ENCODE results near the gene C5.
"Not testable (repeated sequence)": the region's sequence is repeated elsewhere in the genome, so short reads cannot be mapped to it uniquely, and the experiment has no call there.

The C5 gene

GRCh38 chr9:121050128-121050988 lies at the start of gene C5:
C5 (minus strand) TSS chr9:121050275; CDS start chr9:121050246, 29 bp downstream.
- Histone ChIP-seq H3K4me2 (ENCODE audit: low read length) (no peak within 1 kb of the TSS), H3K36me3 (ENCODE audit: control insufficient read depth, insufficient read depth, low read length) (no peaks in the 10 kb centered on the region), H2AFZ (no peak within 1 kb of the TSS), H3K9ac (no peak within 1 kb of the TSS), H3K9me3 (ENCODE audit: control insufficient read depth, low read length) (no peaks in the 10 kb centered on the region), H3K27me3 (ENCODE audit: control insufficient read depth, insufficient read depth, low read length) (no peaks in the 10 kb centered on the region), H3K4me1 (no peaks in the 10 kb centered on the region), H3K4me3 (ENCODE audit: low read depth, low read length) (no peak within 1 kb of the TSS), H3K27ac (no peak within 1 kb of the TSS), H3K79me2 (no peaks in the 10 kb centered on the region)
- TF ChIP-seq CTCF (IDR thresholded peaks at IDR 0.05): no peak

DNA sequence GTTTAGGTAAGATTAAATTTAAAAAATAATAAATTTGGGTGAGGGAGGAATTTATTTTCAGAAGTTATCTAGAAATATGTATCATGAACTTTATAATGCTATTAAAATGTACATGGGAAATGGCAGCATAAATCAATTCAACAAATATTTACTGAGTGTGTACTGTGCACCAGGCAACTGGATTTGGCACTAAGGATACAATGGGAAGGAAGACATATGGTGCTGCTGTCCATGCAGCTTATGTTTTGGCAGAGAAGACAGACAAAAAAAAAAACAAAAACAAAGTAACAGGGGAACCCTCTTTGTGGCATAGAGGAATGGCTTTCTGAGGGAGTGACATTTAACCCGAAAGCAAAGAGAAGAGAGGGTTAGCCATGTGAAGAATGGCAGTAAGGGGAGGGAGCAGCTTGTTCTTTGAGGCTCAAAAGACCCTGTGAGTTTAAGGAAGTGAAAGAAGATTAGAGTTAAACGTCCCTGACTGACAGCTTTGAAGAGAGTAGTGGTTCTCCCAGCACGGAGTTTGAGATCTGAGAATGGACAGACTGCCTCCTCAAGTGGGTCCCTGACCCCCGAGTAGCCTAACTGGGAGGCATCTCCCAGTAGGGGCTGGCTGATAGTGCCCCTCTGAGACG lies 48.6 kb upstream of the C5 start:
- Histone ChIP-seq H3K4me1 (no peaks in the 10 kb centered on the region), H3K27ac (no peak overlapping the region), H3K4me3 (ENCODE audit: low read depth, low read length) (no peak overlapping the region), H3K4me2 (ENCODE audit: low read length) (no peak overlapping the region), H3K27me3 (ENCODE audit: control insufficient read depth, insufficient read depth, low read length) (no peaks in the 10 kb centered on the region), H2AFZ (no peak overlapping the region), H3K36me3 (ENCODE audit: control insufficient read depth, insufficient read depth, low read length) (no peaks in the 10 kb centered on the region), H3K79me2 (no peaks in the 10 kb centered on the region), H3K9me3 (ENCODE audit: control insufficient read depth, low read length) (no peaks in the 10 kb centered on the region), H3K9ac (no peak overlapping the region)
- no peak for TF ChIP-seq CTCF (IDR thresholded peaks at IDR 0.05)

- Histone ChIP-seq H3K9me3 (ENCODE audit: control insufficient read depth, low read length) (no peaks in the 10 kb centered on the region), H3K79me2 (no peaks in the 10 kb centered on the region), H3K9ac (no peak overlapping the region), H3K36me3 (ENCODE audit: control insufficient read depth, insufficient read depth, low read length) (no peaks in the 10 kb centered on the region), H3K4me3 (ENCODE audit: low read depth, low read length) (no peak overlapping the region), H3K27me3 (ENCODE audit: control insufficient read depth, insufficient read depth, low read length) (no peaks in the 10 kb centered on the region), H3K27ac (no peak overlapping the region), H3K4me2 (ENCODE audit: low read length) (no peak overlapping the region), H2AFZ (no peak overlapping the region), H3K4me1 (no peaks in the 10 kb centered on the region)
- TF ChIP-seq CTCF (IDR thresholded peaks at IDR 0.05): no peak
Observed at GRCh38 chr9:121095057-121095456, 45.0 kb upstream of the C5 start.

DNA sequence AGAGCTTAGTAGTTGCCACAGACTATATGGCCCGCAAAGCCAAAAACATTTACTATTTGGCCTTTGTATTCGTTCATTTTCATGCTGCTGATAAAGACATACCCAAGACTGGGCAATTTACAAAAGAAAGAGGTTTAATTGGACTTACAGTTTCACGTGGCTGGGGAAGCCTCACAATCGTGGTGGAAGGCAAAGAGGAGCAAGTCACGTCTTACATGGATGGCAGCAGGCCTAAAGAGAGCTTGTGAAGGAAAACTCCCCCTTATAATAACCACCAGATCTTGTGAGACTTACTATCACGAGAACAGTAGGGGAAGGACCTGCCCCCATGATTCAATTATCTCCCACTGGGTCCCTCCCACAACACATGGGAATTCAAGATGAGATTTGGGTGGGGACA lies 40.7 kb upstream of the C5 start:
- not testable (repeated sequence) for H3K9me3 ChIP-seq (ENCODE audit: control insufficient read depth, low read length); H3K27me3 ChIP-seq (ENCODE audit: control insufficient read depth, insufficient read depth, low read length); H3K4me3 ChIP-seq (ENCODE audit: low read depth, low read length); H3K27ac ChIP-seq; H3K4me2 ChIP-seq (ENCODE audit: low read length); H2AFZ ChIP-seq; H3K79me2 ChIP-seq; H3K36me3 ChIP-seq (ENCODE audit: control insufficient read depth, insufficient read depth, low read length); H3K9ac ChIP-seq; H3K4me1 ChIP-seq

DNA sequence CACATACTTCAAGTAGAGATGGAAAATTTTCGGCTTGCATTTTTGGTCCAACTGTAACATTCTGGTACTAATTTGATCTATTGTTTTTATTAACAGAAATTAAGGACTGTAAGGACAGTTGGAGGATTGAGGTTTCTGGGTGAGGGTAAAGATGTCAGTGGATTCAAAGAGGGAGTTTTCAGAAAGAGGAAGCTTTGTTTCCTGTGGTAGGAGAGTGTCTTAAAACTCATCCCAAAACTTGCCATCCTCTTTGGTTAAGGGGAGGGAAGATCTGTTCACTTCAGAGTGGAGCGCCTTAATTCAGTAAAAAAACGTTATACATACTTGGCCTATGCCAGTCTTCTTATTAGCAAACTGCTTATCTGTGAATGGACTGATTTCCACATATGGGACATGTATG lies 38.5 kb upstream of the C5 start:
- Histone ChIP-seq H3K4me1 (no peaks in the 10 kb centered on the region), H3K4me3 (ENCODE audit: low read depth, low read length) (no peak overlapping the region), H3K9me3 (ENCODE audit: control insufficient read depth, low read length) (no peaks in the 10 kb centered on the region), H3K27ac (no peak overlapping the region), H2AFZ (no peak overlapping the region), H3K4me2 (ENCODE audit: low read length) (no peak overlapping the region), H3K9ac (no peak overlapping the region), H3K36me3 (ENCODE audit: control insufficient read depth, insufficient read depth, low read length) (no peaks in the 10 kb centered on the region), H3K27me3 (ENCODE audit: control insufficient read depth, insufficient read depth, low read length) (no peaks in the 10 kb centered on the region), H3K79me2 (no peaks in the 10 kb centered on the region)
- no peak for TF ChIP-seq CTCF (IDR thresholded peaks at IDR 0.05)
